ENCODE data around the gene THSD7A.

Gene THSD7A, protein sequence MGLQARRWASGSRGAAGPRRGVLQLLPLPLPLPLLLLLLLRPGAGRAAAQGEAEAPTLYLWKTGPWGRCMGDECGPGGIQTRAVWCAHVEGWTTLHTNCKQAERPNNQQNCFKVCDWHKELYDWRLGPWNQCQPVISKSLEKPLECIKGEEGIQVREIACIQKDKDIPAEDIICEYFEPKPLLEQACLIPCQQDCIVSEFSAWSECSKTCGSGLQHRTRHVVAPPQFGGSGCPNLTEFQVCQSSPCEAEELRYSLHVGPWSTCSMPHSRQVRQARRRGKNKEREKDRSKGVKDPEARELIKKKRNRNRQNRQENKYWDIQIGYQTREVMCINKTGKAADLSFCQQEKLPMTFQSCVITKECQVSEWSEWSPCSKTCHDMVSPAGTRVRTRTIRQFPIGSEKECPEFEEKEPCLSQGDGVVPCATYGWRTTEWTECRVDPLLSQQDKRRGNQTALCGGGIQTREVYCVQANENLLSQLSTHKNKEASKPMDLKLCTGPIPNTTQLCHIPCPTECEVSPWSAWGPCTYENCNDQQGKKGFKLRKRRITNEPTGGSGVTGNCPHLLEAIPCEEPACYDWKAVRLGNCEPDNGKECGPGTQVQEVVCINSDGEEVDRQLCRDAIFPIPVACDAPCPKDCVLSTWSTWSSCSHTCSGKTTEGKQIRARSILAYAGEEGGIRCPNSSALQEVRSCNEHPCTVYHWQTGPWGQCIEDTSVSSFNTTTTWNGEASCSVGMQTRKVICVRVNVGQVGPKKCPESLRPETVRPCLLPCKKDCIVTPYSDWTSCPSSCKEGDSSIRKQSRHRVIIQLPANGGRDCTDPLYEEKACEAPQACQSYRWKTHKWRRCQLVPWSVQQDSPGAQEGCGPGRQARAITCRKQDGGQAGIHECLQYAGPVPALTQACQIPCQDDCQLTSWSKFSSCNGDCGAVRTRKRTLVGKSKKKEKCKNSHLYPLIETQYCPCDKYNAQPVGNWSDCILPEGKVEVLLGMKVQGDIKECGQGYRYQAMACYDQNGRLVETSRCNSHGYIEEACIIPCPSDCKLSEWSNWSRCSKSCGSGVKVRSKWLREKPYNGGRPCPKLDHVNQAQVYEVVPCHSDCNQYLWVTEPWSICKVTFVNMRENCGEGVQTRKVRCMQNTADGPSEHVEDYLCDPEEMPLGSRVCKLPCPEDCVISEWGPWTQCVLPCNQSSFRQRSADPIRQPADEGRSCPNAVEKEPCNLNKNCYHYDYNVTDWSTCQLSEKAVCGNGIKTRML (N-terminal part only)
- total RNA-seq: 0 reads per million in 3 experiments

DNA sequence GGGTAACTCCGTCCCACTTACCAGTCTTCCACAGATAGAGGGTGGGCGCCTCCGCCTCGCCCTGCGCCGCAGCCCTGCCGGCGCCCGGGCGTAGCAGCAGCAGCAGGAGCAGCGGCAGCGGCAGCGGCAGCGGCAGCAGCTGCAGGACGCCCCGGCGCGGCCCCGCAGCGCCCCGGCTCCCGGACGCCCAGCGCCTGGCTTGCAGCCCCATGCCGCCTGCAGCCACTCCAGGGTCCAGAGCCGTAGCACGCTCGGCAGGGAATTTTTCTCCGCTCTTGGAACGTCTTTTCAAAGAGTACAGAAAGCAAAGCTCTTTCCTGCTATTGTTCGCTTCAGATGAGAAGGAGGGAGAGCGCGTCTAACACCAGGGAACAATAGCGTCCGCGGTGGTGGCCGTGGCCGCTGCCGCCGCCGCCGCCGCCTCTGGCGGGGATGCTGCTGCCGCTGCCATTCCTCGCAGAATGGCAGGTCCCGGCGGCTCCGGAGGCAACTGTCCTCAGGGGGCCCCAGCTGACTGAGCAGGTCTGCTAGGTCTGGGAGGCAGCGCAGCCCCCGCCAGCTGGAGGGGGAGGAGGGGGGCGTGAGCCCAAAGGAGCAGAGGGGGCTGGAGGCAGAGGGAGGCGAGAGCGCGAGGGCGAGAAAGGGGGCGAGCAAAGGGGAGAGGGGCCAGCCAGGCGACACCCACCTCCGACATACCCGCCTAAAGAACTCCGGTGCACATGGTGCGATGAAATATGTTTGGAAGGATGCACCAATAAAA is at the start of gene THSD7A:
Gene THSD7A, minus strand, starts transcription at position 463 of the 760 bp plus-strand sequence. Its CDS starts 252 bp downstream, at position 211.
- DNase-seq: no peak

DNA sequence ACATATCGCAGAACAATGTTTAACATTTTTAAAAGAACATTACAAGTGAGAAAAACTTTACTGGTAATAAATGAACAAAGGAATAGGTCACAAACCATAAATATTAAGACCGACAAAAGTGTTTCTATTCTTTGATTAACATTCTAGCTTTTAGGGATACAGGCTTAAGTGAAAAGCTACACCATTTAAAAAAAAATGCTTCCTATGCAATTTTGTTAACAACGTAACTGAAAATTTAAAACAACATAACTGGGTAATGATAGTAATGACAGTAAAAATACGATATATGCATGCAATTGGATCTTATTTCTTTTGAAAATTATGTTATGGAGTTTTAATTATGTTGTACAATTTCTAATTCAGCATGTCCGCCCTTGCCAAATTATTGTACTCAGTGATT is 49.7 kb upstream of the THSD7A start:
- no peak for DNase-seq

DNA sequence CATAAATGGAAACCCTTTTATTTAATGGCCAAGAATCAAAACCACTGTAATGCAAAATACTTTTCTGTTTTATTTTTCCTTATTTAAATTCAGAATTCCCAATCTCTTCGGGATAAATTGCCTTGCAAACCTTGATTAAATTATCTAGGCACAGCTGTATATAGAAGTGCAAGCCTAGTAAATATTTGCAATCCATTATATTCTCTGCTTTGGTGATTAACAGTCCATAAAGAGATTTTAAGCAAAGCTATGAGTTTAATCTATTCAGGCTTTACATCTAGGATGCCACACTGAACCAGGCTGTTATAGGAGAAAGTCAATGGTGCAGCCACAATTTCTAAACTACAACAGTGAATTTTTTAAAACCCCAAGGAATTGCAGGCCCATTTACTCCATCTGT is 43.6 kb upstream of the THSD7A start:
- DNase-seq: no peak

DNA sequence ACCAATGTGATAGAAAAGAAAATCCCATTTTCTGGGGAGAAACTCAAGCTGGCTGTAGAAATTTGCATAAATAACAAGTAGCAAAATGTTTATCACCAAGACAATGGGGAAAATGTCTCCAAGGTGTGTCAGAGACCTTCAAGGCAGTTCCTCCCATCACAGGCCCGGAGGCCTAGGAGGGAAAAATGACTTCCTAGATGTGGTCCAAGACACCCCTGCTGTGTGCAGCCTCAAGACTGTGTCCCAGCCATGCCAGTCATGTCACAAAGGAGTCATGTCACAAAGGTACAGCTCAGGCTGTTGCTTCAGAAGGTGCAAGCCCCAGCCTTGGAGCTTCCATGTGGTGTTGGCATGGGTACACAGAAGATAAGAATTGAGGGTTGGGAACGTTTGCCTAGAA is 33.7 kb upstream of the THSD7A start:
- DNase-seq: no peak

DNA sequence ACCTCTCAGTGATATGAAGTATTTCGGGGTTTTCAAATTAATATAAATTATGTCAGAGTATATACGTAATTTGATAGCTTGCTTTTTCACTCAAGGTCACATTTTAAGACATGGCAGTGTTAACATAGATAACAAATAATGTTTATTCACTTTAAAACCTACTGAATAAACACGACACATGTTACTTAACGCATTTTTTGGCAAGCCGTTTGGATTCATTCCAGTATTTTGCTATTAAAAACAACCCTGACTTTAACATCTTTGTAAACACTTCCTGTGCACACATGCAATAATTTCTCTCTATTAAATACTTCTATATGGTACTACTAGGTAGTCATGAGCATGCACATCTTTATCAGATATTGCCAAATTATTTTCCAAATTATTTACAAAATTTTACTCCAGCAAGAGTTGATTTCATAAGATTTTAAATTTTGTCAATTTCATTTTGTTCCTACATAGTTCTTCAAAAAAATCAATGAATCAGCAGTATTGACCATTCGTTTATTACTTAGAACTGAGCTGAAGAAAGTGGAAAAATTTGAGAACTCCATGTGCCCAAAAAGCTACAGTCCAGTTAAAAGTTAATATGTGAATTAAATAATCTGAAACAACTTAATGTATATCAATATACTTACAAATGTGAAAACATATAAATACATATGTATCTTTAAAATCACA is 26.8 kb upstream of the THSD7A start:
- no peak for DNase-seq

DNA sequence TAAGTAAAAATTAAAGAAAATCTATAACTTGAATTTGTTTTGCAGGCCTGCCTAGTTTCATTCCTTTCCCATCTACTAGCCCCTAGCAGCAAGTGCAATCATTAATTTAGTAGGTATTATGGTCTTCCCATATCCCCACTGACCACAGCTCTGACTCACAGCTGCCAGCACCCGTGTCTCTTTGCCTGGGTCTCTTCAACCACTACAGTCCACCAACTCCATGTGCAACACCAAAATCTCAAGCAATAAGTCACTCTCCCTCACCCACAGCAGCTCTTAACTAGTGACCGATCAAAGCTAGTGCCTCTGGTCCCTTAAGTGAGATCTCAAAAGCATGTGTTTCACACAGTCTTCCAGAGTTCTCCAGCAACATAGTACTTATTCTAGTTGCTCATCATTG is 26.0 kb upstream of the THSD7A start:
- DNase-seq: no peak

DNA sequence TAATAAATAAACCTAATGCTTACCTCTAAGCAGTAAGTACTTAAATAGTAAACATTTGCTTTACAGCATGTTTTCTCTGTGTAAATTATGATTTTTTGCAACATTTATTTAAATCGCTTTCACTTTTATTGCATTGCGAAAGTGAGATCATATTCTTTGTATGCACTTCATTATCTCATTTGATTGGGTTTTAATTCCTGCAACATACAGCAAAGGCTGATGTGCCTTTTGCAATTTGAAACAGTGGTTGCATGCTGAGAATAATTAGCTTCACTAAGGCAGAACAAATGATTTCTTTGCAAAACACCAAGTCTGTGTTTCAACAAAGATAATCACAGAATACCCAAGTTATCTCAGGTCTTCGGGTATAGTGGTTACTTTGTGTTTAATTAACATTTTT is 16.3 kb upstream of the THSD7A start:
- no peak for DNase-seq

DNA sequence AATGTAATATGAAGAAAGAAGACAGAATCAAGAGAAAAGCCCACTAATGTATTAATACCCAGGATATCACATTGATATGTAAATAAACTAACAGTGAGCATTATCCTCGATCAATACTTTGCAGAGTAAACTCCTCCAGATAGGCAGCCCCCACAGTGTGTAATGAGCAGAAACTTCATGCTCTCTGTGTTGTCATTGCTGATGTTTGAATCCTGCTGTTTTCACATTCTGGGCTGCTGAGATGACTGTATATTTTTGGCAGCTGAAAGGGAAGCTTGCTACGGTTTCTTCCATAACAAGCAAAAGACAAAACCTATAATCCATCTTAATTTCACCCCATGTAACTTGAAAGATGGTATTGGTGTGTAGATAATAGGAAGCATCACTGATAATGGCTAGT is 15.3 kb upstream of the THSD7A start:
- no peak for DNase-seq

DNA sequence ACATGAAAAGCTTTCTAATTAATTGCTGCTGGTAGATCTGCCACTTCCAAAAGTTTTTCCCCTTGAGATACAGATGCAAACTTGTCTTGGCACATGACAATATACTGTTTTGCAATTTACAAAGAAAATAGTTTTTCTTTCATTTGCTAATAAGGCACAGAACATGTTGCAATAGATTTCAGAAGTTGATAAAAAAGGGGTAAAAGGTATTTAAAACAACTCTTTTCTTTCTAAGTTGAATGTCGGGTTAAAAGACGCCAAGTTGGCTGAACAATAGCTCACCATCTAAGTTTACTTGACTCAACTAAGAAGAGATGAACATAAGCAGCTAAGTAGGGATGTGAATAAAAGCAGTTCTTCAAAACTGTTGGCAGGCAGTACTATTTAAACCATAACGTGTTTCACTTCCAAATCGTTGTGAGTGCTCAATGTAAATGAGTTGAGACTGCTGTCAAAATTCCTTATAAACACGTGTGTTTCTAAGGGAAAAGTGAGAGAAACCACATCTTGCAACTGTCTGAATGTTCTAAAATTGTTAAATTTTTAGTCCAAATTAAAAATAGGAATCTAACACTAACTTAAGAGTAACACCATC is 14.5 kb upstream of the THSD7A start:
- DNase-seq: no peak

DNA sequence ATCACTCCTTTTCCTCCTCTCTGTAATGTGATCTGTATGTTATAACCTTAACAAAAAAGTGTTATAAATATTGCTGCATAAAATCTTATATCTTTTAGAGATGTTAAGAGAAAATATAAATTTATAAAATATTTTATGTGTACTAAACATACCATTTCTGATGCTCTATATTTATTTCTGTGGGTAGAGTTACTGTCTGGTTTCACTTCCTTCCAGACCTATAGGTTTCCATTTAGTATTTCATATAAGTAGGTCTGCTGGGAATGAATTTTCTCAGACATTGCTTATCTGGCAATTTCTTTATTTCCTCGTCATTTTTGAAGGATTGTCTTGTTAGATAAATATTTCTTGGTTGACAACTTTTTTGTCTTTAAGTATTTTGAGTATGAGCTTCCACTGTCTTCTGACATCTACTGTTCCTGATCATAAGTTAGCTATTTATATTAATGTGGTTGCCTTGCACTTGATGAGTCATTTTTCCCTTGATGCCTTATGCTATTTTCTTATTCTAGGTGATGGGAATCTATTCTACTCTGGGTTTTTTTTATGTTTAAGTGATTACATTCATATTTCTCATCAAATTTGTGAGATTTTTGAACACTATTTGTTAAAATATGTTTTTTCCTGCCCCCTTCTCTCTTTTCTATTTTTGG is 11.2 kb upstream of the THSD7A start:
- no peak for DNase-seq

DNA sequence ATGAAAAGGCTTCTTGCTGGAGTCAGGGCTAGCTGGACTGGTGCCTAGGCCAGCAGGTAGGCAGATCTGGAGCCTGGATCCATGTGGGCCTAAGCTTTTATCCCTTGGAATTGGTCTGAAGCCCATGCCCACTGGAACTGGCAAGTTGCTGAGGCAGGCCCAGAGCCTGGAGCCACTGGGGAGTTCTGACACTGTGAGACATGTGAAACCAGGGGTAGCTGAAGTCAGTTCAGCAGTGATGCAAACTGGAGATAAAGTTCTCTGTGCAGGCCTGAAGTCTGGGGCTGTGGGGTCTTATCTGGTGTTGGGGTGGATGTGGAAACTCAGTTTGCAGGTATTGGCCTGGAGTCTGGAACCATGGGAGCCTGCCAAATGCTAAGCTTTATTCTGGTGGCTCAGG is 9.7 kb upstream of the THSD7A start:
- no peak for DNase-seq

DNA sequence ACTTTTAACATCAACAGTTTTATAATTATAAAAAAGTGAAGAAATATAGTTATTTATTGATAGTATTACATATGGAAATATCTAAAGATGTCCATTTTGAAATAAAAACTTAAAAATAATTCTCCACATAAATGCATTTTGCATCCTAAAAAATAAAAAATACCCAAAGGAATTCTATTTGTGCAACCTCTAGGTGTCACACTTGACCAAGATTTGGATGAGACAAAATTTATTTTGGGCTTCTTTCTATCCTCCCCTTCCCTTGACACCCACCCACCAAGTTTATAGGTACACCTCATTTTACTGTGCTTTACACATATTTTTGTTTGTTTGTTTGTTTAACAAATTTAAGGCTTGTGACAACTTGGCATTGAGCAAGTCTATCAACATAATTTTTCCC is 3.3 kb upstream of the THSD7A start:
- DNase-seq: no peak

DNA sequence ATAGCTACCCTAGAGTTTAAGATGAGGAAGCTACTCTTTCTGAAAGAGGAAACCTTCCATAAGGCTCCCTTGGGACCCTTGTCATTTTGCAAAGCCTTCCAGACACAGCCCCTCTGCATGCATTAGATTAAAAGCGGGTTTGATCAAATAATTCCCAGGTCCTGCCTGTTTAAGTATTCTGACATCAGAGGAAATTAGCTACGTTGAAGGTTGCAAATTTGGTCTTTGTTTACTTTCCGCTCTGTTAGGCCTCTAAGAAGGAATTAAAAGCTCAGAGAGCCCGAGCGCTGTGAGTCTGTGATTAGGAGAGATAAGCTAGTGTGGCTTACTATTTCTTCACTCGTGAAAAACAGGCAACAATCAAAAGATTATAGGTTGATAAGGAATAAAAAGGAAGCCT is 1.4 kb upstream of the THSD7A start:
- no peak for DNase-seq

DNA sequence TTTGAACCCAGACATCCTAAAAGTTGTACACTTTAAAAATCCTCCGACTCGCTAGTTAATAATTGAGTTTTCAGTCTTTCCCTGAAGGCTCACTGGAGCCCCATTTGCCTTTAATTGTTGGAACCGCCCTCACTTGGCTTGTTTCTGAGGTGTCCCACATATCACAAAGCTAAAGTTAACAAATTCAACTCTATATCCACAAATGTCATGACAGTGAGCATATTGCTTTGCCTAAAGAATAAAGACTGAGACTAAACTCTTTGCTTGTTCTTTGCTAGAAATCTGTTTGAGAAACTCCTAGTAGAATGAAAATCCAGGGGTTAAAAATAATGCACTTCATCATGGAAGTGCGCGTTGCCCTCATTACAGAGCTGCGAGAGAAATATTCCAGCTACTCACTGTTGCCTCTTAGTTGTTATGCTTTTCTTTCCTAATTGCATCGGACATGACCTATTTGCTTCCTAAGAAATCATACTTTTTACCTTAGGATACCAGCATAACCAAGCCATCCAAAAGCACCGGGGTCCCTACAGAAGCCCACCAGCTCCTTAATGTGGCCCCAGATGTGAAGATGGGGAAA is 752 bp downstream of the THSD7A start:
- no peak for DNase-seq

DNA sequence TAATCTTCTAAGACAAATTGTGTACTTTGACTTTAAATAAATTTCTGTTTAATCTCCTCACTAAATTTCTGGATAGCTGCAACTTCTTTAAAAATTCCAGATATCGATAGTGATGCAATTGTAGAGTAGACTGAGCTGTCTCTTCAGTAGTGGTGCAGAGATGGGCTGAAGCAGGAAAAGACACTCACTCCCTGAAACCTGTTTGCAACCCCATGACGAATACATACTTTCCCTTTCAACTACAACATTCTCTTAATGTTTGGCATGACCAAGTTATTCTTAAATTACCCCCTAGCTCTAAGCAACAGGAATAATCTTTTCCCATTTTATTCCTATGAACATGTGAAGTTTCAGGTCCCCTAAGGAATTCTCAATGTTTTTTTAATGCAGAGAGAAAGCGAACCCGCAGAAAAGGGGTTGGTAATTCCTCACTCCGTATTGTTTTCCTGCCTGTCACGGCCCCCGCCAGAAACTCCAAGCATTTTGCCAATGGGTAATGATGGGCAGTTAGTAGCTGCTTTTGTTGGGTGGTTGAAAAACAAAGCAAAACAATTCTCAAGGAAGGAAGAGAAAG is 1.3 kb downstream of the THSD7A start:
- no peak for DNase-seq

DNA sequence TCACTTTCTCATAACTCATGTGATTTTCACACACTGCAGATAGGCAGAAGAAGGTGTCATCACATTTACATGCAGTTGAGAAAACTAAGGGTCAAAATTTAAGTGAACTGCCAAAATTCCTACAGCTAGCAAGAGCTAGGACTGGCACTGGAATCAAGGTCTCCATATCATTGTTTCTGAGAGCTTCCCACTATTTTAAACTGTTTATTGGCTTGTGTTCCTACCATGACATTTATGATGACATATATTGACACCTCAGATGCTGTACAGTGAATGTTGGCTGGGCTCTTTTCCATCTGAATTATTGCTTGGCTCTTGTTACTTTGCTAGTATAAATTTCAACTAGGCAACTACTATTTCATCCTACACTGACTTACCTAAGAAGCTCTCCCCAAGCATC is 2.0 kb downstream of the THSD7A start:
- no peak for DNase-seq

DNA sequence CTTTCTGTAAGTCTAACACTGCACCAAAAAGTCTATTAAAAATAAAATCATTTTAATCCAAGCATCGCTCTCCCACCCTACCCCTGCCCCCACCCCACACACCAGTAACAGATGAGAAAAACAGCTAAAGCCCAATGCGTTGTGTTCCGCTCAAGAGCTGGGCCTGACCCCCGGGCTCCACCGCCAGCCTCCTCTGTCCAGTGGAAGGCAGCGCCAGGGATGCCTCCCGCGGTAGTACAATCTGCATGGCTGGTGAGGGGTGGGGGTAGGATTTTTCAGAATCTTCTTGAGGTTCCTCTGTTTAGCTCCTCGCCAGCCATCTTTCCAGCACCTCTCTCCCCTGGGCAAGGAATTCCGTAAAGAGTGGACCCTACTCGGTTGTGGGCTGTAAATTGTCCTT is 12.1 kb downstream of the THSD7A start:
- no peak for DNase-seq

DNA sequence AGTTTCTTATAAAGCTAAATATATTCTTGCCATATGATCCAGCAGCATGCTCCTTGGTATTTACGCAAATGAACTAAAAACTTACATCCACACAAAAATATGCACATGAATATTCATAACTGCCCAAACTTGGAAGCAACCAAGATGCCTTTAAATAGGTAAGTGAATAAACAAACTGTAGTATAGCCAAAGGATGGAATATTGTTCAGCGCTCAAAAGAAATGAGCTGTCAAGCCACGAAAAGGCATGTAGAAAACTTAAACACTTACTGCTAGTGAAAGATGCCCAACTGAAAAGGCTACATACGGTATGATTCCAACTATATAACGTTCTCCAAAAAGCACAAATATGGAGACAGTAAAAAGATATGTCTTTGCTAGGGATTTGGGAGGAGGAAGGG is 12.7 kb downstream of the THSD7A start:
- DNase-seq: no peak

DNA sequence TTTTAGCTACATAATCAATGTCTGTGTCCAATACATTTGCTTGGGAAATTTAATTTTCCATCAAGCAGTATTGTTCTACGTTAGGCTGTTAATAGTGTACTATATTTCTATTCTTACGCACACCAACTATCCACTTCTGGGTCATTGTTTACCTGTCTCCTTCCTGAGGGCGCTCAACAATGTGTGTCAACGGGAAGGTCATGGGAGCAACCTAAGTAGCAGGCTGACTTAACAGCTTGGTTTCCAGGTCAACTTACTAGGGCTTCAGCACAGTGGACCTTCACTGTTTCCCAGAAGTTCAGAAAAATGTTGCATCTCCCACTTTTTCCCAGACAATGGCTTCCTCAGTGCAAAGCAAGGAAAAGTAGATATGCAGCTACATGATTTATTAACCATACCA is 13.7 kb downstream of the THSD7A start:
- no peak for DNase-seq

DNA sequence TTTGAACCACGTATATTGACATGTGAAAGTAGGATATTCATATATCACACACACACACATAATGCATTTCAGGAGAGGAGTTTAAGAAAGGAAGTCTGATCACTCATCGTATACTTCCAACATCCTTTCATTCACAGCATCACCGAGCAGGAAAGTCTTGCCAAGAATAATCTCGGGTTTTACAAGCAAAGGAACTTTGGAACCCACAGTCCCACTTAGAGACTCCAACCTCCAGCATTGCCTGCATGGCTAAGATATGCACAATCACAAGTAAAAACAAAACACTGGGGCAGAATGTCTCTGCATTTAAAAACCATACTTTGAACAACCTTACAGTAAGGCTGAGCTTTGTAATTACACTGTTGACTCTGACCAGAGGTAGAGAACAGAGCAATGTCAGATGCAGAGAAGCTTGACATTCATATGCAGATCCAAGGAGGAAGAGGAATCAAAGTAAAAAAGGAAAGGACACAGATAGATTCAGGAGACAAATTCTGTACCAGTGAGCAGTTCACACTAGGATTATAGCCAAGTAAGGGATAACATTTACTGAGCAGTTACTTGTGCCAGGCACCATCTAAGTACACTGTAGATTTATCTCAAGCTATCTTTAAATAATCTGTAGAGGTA is 14.8 kb downstream of the THSD7A start:
- DNase-seq: no peak
